PC-9 (cell line): Measurements from ENCODE around the gene ARFGAP3. TPM values are rescaled to one million over a fixed set of nuclear protein-coding genes. Genes with fewer than 3 reads are reported as not detected.

Experiments used
- BruUV-seq: library from RNA; stranded (reverse); fragments of 400-500 nt; replicated peaks from 2 replicates; lab custom pipeline; 2021; lab: Mats Ljungman, UMichigan
- CTCF ChIA-PET: fragments of 300-600 bp; sonication (Branson Sonifier 250); formaldehyde crosslinking; loops from one replicate; lab custom pipeline; 2022; ENCODE audit warnings: antibody characterized with exemption; lab: Charles Lee
- POLR2A ChIA-PET: fragments of 300-600 bp; sonication (Branson Sonifier 250); formaldehyde crosslinking; loops from one replicate; lab custom pipeline; 2022; ENCODE audit warnings: antibody characterized with exemption; ENCODE audit not compliant: unreplicated experiment; lab: Charles Lee
- DNase-seq, 2 experiments: peaks; one replicate each; pipeline versions ENCODE4 v3.0.0 to v3.0.0-alpha.2; 2015 to 2022; ENCODE audit warnings: mixed read lengths in 1 of 2
- H2AFZ ChIP-seq: fragments of 200-600 bp; sonication (generic); 2 replicates; pipeline ENCODE4 v1.8.1; 2017; ENCODE audit warnings: antibody characterized with exemption
- H3F3A ChIP-seq: fragments of 200-600 bp; sonication (generic); 2 replicates; pipeline ENCODE4 v1.8.1; 2017; ENCODE audit warnings: antibody characterized with exemption, mild to moderate bottlenecking, low read depth; ENCODE audit not compliant: insufficient read depth
- H3K27ac ChIP-seq: fragments of 200-600 bp; sonication (generic); 2 replicates; pipeline ENCODE4 v1.6.1; 2016; ENCODE audit warnings: mixed run types
- H3K27me3 ChIP-seq: fragments of 200-600 bp; sonication (generic); 2 replicates; pipeline ENCODE4 v1.6.1; 2016; ENCODE audit warnings: low read depth, mixed run types; ENCODE audit not compliant: insufficient read depth
- H3K36me3 ChIP-seq: fragments of 200-600 bp; sonication (generic); 2 replicates; pipeline ENCODE4 v1.6.1; 2016; ENCODE audit warnings: low read depth, mixed run types
- H3K4me1 ChIP-seq: fragments of 200-600 bp; sonication (generic); replicated peaks from 2 replicates; pipeline ENCODE4 v1.6.1; 2016; ENCODE audit warnings: mixed run types; ENCODE audit not compliant: insufficient read depth
- H3K4me2 ChIP-seq: fragments of 200-600 bp; sonication (generic); 2 replicates; pipeline ENCODE4 v1.6.1; 2017; ENCODE audit warnings: mixed run types
- H3K4me3 ChIP-seq: fragments of 200-600 bp; sonication (generic); 2 replicates; pipeline ENCODE4 v1.6.1; 2016; ENCODE audit warnings: mixed run types
- H3K79me2 ChIP-seq: fragments of 200-600 bp; sonication (generic); 2 replicates; pipeline ENCODE4 v1.6.1; 2017; ENCODE audit warnings: low read depth, mixed run types
- H3K9me2 ChIP-seq: fragments of 200-600 bp; sonication (generic); 2 replicates; pipeline ENCODE4 v1.8.1; 2017; ENCODE audit warnings: mild to moderate bottlenecking; ENCODE audit not compliant: insufficient read depth
- H3K9me3 ChIP-seq: fragments of 200-600 bp; sonication (generic); 2 replicates; pipeline ENCODE4 v1.8.1; 2016; ENCODE audit warnings: low read depth; ENCODE audit not compliant: insufficient read depth
- H4K20me1 ChIP-seq: fragments of 200-600 bp; sonication (generic); 2 replicates; pipeline ENCODE4 v1.8.1; 2017; ENCODE audit not compliant: insufficient read depth
- EZH2 ChIP-seq: fragments of 200-600 bp; sonication (generic); IDR thresholded peaks from 2 replicates; pipeline ENCODE4 v1.8.0; 2017; ENCODE audit warnings: antibody characterized with exemption, low read depth
- intact Hi-C: fragments of 100-400 bp; cut with micrococcal nuclease; formaldehyde crosslinking; loops from one replicate; pipeline ENCODE4 v1.10.0; 2022; ENCODE audit not compliant: unreplicated experiment
- total RNA-seq: library from RNA; stranded (reverse); gene quantifications from 2 replicates; pipeline ENCODE4 v1.2.3, GENCODE V29; 2021
- TF ChIP-seq, protein P1 (sequence below): fragments of 200-600 bp; sonication (generic); conservative IDR thresholded peaks from 2 replicates; pipeline ENCODE4 v1.6.1; 2017; ENCODE audit warnings: mixed run types, antibody characterized with exemption, mild to moderate bottlenecking, moderate library complexity

ARFGAP3 gene
- total RNA-seq, 1 experiment from 2014 or later = 29.1 TPM

DNA sequence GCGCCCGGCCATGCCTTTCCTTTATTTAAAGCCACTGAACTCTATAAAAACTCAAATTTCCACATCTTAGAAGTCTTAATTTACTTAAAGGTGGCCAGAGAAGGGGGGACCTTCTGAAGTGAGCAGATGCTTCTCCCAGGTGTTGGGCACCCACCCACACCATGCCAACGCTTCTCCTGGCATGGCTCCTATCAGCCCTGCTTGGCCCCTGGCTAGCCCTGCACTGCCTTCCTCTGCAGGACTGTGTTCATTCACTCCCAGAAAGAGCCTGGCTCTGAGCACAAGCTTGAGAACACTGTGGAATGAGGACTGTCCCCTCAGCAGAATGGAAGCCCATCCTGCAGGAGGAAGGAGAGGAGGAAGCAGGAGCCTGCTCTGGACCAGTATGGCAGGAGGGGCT is 34.6 kb upstream of the ARFGAP3 start:
- Histone ChIP-seq H3K9me3 (no peaks in the 10 kb centered on the region), H3K9me2 (no peaks in the 10 kb centered on the region), H3K27ac (no peak overlapping the region), H3K4me2 (no peak overlapping the region), H3K27me3 (no peaks in the 10 kb centered on the region), H4K20me1 (peaks cover 26% of the 10 kb centered on the region), H2AFZ (no peak overlapping the region), H3K4me3 (no peak overlapping the region), H3F3A (peaks cover 11% of the 10 kb centered on the region; the same call in 1 of the 2 replicates), H3K79me2 (no peaks in the 10 kb centered on the region), H3K36me3 (peaks cover 5% of the 10 kb centered on the region; the same call in 1 of the 2 replicates), H3K4me1 (no peaks in the 10 kb centered on the region)
- BruUV-seq = no TSS peak
- TF ChIP-seq, protein P1, sequence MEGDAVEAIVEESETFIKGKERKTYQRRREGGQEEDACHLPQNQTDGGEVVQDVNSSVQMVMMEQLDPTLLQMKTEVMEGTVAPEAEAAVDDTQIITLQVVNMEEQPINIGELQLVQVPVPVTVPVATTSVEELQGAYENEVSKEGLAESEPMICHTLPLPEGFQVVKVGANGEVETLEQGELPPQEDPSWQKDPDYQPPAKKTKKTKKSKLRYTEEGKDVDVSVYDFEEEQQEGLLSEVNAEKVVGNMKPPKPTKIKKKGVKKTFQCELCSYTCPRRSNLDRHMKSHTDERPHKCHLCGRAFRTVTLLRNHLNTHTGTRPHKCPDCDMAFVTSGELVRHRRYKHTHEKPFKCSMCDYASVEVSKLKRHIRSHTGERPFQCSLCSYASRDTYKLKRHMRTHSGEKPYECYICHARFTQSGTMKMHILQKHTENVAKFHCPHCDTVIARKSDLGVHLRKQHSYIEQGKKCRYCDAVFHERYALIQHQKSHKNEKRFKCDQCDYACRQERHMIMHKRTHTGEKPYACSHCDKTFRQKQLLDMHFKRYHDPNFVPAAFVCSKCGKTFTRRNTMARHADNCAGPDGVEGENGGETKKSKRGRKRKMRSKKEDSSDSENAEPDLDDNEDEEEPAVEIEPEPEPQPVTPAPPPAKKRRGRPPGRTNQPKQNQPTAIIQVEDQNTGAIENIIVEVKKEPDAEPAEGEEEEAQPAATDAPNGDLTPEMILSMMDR = no peak
- no peak for TF ChIP-seq EZH2
- ChIA-PET POLR2A (no interaction called here), CTCF (interaction anchor here (0.6 kb wide), 1 partner anchor 28 kb away, joined by 3 read pairs; no protein-coding TSS in a partner anchor)
- no peak for DNase-seq
- intact Hi-C loops = no loop called here

DNA sequence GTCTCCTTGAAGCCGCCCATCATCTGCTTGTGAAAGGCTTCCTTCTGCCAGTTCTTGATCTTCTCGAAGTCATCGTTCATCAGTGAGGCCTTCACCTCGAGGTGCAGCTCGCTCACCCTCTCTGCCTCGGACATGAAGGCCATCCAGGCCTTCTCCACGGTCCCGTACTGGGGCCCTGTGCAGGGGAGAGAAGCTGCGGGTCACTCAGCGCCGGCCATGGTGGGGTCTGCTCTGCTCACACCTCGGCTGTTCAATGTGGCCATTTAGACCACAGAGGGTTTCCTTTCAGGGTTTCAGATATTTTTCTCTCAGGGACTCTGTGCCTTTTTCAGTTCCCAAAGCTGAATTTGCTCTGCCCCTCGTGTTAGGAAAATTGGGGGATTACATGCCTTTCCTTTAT is 33.9 kb upstream of the ARFGAP3 start:
- Histone ChIP-seq H3K9me2 (no peaks in the 10 kb centered on the region), H3K27me3 (no peaks in the 10 kb centered on the region), H3K79me2 (no peaks in the 10 kb centered on the region), H3K4me1 (no peaks in the 10 kb centered on the region), H3K4me3 (no peak overlapping the region), H4K20me1 (peaks cover 23% of the 10 kb centered on the region), H2AFZ (no peak overlapping the region), H3K9me3 (no peaks in the 10 kb centered on the region), H3F3A (peaks cover 11% of the 10 kb centered on the region; the same call in 1 of the 2 replicates), H3K27ac (no peak overlapping the region), H3K36me3 (peaks cover 5% of the 10 kb centered on the region; the same call in 1 of the 2 replicates), H3K4me2 (no peak overlapping the region)
- ChIA-PET POLR2A (no interaction called here), CTCF (no interaction called here)
- BruUV-seq = no TSS peak
- DNase-seq = no peak
- no peak for TF ChIP-seq EZH2
- TF ChIP-seq, protein P1 = no peak
- intact Hi-C loops = no loop called here

DNA sequence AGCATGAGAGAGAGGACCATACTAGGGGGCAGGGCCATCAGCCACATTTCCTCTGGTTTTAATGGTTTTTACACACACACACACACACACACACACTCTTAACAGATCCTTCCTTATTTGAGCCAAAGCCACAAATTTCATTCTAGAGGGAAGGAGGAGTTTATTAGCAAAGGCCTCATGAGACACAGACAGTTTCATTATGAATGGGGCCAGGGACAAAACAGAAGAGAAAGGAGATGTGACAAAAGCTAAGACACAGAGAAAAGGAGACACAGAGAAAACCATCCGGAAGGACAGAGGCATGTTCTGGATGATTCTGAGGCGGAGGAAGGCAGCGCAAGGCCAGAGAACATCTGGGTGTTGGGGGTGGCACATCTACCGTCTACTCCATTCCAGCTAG is 32.2 kb upstream of the ARFGAP3 start:
- DNase-seq = no peak
- H3K4me3 ChIP-seq = no peak overlapping the region
- no peaks in the 10 kb centered on the region for H3K9me2 ChIP-seq
- no TSS peak for BruUV-seq
- H2AFZ ChIP-seq = no peak overlapping the region
- H3K27ac ChIP-seq = no peak overlapping the region
- H3K36me3 ChIP-seq = peaks cover 5% of the 10 kb centered on the region; the same call in 1 of the 2 replicates
- intact Hi-C loops = no loop called here
- H3F3A ChIP-seq = 0 out of 2 replicates have a peak, but pooled peaks cover 11% of the 10 kb centered on the region
- no peaks in the 10 kb centered on the region for H3K9me3 ChIP-seq
- H3K27me3 ChIP-seq = no peaks in the 10 kb centered on the region
- no peak overlapping the region for H3K4me2 ChIP-seq
- peaks cover 11% of the 10 kb centered on the region for H4K20me1 ChIP-seq
- H3K79me2 ChIP-seq = no peaks in the 10 kb centered on the region
- no peak for TF ChIP-seq EZH2
- TF ChIP-seq, protein P1 = no peak
- ChIA-PET POLR2A (no interaction called here), CTCF (no interaction called here)
- no peaks in the 10 kb centered on the region for H3K4me1 ChIP-seq
